HEK293 (cell line): ENCODE data around the gene CDK8.

Experiments used
- EGR2 ChIP-seq: fragments of 450-650 bp; formaldehyde crosslinking; IDR thresholded peaks from 2 replicates; pipeline ENCODE4 v1.5.1; 2016; ENCODE audit warnings: low read depth, missing biosample characterization, missing genetic modification characterization
- TCF7L2 ChIP-seq: IDR thresholded peaks from 2 replicates; pipeline ENCODE4 v1.6.1; 2011; ENCODE audit warnings: low read depth, mild to moderate bottlenecking, inconsistent platforms, low read length, moderate library complexity, borderline replicate concordance
- TF ChIP-seq, protein P1 (sequence below): fragments of 450-650 bp; formaldehyde crosslinking; IDR thresholded peaks from 2 replicates; pipeline ENCODE4 v1.5.1; 2016; ENCODE audit warnings: missing biosample characterization, missing genetic modification characterization

- TF ChIP-seq TCF7L2, result no peak
- TF ChIP-seq, protein P1, sequence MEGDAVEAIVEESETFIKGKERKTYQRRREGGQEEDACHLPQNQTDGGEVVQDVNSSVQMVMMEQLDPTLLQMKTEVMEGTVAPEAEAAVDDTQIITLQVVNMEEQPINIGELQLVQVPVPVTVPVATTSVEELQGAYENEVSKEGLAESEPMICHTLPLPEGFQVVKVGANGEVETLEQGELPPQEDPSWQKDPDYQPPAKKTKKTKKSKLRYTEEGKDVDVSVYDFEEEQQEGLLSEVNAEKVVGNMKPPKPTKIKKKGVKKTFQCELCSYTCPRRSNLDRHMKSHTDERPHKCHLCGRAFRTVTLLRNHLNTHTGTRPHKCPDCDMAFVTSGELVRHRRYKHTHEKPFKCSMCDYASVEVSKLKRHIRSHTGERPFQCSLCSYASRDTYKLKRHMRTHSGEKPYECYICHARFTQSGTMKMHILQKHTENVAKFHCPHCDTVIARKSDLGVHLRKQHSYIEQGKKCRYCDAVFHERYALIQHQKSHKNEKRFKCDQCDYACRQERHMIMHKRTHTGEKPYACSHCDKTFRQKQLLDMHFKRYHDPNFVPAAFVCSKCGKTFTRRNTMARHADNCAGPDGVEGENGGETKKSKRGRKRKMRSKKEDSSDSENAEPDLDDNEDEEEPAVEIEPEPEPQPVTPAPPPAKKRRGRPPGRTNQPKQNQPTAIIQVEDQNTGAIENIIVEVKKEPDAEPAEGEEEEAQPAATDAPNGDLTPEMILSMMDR (tag by site-specific recombination), result no peak
- TF ChIP-seq EGR2, result no peak
Observed at GRCh38 chr13:26280822-26281221, 26.9 kb downstream of the CDK8 start.
